HG02759 (cell line): Measurements from ENCODE around the gene RAET1G.
"Not testable (repeated sequence)": the region's sequence is repeated elsewhere in the genome, so short reads cannot be mapped to it uniquely, and the experiment has no call there.

Source experiments
- ATAC-seq: cut with Tn5 transposase; IDR thresholded peaks from one replicate; pipeline ENCODE4 v1.9.1; 2021; ENCODE audit warnings: mild to moderate bottlenecking, moderate library complexity; ENCODE audit not compliant: unreplicated experiment

Gene RAET1G

DNA sequence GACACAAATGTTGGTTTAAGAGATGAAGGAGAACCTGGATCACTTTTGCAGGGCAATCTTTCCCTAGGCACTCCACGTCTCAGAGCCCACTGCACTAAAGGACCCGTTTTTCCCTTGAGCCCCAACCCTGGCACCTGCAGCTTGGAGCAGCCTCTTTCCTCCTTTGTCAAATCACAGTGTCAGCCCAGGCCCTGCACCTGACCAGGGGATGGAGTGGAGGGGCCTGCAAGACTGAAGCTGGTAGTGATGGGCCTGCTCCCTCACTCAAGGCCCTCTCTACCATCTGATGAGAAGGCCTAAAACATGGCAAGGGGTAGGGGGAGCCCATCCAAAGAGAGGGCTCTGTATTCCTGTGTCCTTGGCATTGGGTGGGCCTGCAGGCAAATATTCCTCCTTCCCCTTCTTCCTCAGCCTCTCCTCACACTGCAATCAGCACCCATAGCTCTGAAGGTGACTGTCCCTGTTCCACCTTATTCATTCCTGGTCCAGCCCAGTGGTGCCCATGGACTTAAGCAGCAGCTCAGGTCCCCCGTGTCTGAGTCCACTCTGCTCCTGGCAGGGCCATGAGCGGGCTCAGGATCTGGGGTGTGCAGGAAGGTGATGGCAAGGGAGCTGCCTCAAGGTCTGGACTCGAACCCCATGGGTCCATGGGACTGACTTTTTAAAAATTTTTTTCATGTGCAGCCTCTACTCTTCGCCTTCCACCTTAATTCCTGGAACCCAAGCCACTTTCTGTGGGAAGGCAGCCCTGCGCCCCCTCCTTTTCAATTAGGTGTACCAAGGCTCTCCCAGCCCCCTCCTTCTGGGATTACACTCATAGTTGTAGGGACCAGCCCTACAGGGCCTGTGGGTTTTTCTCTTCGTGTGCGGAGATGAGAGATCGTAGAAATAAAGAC lies 6.7 kb downstream of the RAET1G start:
- ATAC-seq, result no peak

DNA sequence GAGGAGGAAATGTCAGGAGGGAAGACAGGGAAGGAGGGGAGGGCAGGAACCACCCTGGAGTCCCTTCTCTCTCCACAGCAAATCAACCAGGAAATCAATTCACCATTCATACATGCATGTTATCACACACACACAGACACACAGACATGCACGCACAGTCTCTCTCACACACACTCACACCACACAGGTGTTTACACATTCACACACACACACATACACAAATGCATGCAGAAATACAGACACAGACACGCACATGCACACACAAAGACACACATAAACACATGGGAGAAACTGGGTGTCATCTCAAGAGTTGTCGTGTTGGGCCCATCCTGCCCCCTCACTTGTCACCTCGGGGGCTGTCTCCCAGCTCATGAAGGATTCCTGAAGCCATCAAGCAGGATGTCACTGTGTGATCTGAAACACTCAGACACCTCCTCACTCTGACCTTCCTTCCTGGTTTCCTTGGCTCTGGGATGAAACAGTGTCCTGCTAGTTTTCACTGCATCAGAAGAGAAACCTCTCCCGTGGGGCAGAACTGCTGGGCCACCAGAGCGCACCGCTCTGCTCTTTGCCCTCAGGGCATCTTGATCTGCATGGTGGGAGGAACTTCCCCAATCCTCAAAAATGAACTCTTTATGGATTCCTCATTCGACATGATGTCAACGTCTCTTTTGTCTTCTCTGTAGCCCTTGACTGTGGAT lies 9.2 kb downstream of the RAET1G start:
- no peak for ATAC-seq

DNA sequence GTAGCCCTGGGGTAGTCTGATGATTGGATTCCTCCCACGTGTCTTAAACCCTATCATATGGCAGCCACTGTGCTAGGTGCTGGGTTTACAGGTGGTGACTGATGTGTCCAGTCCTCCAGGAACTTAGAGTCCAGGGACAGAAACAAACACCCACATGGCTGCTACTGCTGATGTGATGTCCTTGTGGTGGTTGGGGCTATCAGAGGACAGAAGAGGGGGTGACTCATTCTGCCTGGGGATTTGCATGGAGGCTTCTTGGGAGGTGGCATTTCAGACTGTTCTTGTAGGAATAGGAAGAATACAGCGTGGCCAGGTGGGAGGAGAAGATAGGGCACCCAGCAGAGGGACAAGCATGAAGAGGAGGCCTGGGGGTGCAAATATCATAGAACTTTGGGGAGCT lies 9.8 kb downstream of the RAET1G start:
- ATAC-seq, result no peak

DNA sequence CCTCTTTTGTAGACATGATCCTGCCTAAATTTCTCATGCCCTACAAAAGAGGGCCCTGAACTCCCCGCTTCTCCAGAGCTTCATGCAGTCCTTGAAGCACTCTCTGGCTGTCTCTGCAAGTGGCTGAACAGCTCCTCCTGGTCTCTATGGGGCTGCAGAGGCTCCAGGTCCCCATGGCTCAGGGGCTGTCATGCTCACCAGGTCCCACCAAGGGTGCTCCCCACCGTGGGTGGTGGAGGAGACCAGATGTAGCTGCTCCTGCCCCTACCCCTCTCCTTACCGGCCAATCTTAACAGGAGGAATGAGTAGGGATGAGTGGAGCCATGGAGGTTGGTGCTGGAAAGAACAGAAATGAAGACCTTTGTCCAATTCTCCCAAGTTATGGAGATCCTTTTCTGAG lies 10.2 kb downstream of the RAET1G start:
- not testable (repeated sequence) for ATAC-seq

DNA sequence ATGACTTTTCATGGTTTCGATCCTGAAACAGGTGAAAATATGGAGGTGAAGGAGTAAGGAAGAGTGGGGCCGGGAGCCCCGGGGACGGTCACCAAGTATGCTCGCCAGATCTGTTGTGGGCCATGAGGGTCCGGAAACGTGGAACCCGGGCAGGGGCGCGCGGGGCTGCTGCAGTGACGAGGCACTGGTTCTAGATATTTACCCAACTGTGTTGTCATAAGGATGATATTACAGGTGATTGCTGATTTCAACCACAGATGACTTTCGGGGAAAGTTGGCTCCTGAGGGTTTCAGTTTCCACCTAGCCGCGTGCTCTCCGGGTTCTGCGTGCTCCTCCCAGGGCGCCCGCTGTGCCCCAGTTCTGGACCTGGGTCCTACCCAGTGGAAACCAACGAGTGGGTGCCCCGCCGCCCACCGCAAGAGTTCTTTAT lies 12.2 kb downstream of the RAET1G start:
- no peak for ATAC-seq

DNA sequence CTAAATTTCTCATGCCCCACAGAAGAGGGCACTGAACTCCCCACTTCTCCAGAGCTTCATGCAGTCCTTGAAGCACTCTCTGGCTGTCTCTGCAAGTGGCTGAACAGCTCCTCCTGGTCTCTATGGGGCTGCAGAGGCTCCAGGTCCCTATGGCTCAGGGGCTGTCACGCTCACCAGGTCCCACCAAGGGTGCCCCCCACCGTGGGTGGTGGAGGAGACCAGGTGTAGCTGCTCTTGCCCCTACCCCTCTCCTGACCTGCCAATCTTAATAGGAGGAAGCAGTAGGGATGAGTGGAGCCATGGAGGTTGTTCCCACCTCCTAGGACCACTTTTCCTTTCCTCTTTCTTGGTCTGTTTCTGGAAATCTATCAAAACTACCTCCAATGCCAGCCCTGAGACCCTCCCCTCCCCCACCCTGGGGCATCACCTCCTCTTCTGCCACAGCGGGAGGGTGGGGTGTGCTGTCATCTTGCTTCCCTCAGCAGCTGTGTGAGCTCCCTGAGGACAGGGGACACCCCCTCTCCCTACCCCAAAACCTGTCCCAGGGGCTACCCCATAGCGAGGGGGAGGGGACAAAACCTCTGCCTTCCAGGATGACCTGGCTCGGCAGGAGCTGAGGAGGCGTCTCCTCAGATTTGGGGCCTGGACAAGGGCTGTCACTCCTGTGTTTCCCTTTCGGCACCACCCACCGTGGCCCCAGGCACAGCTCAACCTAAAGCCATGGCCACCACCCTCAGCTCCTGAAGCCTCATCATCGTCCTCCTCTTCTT lies 13.0 kb downstream of the RAET1G start:
- ATAC-seq, result no peak

DNA sequence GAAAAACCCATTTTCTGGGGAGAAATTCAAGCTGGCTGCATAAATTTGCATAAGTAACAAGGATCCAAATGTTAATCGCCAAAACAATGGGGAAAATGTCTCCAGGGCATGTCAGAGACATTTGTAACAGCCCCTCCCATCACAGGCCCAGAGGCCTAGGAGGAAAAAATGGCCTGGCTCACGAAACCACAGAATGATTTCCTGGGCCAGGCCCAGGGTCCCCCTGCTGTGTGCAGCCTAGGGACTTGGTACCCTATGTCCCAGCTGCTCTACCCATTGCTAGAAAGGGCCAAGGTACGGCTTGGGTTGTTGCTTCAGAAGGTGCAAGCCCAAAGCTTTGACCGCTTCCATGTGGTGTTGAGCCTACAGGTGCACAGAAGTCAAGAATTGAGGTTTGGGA lies 14.4 kb downstream of the RAET1G start:
- not testable (repeated sequence) for ATAC-seq

DNA sequence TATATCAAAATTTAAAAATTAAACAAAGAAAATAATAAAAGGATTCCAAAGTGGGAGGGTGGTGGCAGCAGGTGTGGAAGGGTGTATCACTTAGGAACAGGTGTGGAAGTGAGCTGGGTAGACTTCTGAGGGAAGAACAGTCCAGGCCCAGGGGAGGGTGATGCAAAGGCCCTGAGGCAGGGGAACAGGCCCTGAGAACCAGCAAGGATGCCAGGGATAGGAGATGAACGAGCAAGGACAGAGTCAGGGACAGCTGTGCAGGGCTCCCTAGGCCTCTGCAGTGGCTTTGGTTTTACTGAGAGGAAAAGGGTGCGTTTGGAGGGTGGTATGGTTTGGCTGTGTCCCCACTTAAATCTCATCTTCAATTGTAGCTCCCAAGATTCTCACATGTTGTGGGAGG lies 15.6 kb downstream of the RAET1G start:
- no peak for ATAC-seq

DNA sequence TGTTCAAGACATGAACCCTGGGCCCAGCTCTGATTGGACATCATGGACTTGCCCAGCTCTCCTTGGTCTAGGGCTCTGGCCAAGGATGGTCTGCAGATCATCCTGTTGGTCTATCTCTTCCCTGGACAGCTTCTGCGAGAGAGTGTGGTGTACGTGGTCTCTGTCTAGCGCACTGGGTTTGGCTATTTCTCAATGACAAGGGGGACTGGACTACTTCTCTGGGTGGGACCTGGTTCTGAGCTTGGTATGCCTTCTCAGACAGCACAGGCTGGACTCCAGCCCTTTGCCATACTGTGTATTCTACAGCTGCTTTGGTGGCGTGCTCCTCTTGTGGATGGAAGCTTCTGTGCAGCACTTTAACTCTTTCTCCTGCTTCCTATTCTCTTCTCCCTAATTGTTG lies 16.5 kb downstream of the RAET1G start:
- no peak for ATAC-seq

DNA sequence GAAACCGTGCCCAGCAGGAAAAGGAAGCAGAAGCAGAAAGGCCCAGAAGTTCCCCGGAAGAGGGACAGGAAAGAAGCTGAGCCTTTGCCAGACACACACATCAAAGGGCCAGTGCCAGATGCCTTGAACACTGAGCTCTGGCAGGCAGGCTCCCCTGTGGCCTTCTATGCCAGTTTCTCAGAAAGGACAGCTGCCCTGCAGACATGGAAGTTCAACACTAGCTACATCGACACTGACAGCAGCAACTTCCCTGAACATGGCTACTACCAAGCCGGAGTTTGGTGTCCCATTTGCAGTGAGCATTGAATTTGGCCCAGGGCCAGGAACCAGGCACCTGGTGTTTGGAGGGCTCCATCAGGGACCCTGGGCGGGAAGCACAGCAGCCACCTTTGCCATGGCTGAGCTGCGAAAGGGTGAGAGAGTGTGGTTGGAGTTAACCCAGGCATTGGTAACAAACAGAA lies 17.0 kb downstream of the RAET1G start:
- no peak for ATAC-seq

DNA sequence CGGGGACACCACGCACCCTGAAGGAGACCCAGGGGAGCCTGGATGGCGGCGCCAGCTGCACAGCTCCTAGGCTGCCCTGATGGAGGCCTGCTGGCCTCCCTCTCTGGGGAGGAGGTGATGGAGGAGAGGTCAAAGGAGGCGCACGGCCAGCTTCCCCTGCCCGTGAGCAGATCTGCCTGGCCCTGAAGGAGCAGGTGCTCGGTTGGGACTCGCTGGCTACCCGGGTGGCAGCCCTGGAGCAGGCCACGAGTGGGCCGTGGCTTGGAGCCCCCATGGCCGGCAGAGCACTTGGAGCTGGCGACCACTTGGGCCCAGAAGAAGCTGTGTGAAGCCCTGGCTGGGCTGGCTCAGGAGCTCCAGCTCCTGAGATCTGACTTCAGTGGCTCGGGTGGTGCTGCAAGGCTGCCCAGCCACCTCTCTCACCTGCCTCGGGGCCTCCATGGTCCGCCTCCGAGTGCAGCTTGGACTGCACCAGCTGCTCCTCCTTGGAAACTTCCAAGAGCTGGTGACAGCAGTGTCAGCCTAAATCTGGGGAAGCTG lies 17.5 kb downstream of the RAET1G start:
- no peak for ATAC-seq

DNA sequence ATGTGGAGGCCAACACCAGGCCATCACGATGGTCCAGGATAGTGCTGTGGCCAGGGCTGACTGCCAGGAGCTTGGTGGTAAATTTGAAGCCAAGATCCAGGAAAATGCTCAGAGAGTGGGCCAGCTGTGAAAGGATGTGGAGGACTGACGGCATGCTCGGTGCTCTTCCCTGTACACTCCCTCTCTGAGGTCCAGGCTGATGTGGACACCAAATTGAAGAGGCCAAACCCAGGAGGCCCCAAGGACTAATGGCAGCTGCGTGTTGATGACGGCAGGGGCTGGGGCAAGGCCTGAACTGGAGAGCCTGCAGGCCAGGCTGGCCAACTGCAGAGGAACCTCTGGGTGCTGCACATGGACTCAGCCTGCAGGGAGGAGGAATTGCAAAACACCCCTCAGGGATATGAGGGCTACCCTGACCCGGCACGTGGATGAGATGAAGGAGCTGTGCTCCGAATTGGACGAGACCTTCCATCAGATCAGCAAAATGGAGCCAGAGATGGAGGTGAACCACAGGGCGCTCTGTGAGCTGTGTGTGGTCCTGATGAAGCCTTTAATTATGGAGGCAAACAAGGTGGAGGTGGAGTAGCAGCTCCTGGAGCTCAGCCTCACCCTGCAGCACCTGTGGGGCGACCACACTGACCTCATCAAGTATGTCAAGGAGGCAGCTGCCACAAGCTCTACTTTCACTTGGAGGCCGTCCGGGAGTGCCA lies 18.1 kb downstream of the RAET1G start:
- ATAC-seq, result no peak

DNA sequence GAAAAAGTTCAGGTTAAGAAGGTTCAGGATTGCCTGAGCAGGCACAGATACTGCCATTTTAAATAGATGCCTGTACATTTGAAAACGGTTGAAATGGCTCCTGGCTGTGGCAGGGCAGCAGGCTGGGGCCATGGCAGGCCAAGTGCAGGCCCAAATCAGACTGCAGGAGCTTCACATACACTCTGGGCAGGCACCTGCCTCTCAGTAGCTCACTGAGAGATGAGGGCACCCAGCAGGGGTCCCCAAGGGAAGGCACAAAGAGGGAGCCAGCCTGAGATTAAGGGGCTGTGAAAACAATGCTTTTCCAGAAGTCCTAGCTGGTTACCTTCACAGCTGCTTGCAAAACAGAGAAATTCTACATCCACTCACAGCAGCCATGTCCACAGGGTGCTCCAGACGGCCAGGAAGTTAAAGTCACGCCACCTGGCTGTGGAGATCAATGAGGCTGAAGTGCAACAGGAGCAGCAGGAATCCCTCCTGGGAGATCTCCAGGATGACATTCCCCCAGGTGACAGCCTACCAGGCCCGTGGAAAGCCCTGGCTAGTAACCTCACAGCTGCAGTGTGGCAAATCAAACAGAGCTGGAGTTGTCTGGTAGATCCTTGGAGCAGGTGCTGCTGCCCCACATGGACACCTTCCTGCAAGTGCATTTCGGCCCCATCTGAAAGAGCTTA lies 18.8 kb downstream of the RAET1G start:
- ATAC-seq, result no peak

DNA sequence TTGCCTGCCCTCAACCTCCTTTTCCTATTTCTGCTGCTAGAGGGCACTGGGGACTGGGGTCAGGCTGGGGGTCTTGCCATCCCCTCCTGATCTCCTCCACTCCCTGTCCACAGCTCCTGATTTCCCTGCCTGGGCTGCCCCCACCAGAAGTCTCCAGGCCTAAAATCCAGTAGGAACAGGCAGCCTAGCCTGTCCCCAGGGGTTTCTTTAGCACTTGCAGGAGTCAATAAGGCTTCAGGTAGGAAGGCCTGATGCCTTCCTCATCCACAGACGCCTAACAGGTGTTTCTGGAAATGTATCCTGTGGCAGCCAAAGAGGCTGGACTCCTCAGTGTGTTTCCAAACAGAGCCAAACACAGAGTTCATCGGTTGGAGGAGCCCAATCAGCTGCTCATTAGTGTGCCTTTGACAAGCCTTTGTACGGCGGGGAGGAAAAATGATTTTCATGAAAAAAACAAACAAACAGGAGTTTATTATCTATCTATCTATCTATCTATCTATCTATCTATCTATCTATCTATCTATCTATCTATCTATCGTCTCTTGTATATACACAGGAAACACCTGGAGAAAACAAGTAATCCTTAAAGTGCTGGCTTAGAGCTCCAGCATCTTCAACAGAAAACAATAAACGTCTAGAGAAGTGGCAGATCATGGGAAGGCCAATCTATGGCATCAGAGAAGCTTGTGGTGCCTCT lies 21.3 kb downstream of the RAET1G start:
- no peak for ATAC-seq

DNA sequence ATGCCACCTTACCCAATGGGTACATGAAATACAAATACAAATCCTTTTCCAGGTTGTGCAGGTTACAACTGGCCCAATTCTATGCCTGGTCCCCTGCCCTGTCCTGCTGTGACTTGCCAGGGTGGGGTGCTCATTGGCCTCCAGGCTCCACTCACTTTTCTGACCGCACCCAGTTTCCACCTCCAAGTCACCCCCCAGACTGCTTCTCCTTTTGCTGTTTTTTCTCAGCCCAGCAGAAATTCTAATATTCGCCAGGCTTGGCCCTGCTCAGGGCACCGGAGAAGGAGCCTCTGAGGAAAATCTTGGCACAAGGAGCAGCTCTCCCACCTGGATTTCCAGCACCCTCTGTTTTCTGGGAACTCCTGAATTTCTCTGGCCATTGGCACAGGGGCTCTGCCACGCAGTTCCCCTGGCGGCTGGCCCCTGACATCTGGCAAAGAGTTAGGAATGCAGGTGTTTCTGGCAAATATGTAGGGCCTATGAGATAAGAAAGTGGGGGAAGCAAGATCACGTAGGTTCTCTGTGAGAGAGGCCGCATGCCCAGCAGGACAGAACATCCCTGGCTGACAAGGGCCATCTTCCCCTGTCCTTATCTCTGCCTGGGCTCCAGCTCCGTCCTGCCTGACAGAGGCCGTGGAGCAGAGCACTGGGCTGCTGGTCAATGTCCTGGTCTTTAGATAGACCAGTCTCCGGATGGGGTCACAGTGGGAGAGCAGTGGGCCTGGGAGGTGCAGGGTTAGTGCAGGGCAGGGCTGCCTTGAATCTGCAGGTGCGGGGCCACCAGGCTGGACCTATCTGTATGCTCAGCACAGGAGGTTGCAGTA lies 22.1 kb downstream of the RAET1G start:
- no peak for ATAC-seq

DNA sequence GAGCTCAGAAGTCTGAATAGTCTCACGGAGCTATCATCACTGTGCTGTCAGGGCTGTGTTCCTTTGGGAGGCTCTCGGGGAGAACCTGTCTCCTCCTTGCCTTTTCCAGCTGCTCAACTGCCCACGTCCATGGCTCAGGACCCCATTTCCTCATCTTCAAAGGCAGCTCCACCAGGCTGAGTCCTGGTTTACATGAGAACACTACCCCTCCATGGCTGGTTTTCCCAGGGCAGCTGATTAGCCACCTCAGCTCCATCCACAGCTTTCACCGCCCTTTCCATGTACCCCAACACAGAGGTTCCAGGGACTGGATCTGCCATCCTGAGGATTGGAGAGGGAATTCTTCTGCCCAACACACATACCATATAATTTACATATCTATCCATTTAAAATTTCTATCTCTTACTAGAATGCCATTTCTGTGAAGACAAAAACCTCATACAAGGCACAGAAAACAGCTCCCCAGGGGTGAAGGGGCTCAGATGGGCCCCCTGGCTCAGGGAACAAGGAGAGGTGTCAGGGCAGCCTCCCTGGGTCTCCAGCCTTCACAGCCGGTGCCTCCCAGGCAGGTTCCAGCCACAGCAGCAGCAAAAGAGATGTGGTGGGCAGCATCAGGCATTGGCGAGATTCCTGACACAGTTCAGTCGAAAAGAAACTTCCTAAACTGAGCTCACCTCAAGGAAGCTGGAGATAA lies 22.8 kb downstream of the RAET1G start:
- no peak for ATAC-seq

DNA sequence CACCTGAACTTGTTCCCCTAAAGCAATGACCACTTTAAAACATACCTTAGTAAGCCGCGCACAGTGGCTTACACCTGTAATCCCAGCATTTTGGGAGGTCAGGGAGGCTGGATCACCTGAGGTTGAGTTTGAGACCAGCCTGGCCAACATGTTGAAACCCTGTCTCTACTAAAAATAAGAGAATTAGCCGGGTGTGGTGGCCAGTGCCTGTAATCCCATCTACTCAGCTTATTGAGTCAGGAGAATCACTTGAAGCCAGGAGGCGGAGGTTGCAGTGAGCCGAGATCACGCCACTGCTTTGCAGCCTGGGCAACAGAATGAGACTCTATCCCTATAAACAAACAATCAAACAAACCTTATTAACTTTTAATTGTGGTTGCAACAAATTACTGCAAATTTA lies 23.4 kb downstream of the RAET1G start:
- ATAC-seq, result no peak

DNA sequence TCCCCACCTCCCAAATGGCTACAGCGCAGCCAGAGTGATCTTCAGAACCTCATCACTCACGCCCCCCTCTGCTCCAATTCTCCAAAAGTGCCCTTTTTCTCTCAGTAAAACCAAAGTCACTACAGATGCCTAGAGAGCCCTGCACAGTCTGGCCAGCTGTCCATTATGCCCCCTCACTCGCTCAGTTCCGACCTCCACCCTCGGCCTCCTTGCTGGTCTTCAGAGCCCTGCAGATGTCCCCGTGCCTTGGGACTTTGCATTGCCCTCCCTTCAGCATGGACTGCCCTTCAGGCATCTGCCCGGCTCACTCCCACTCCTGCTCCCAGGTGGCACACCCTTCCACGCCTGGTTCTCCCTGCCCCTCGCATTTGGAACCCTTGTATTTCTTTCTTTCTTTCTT lies 24.0 kb downstream of the RAET1G start:
- ATAC-seq, result no peak
